GM12875 (cell line): ENCODE results near the gene MDH1B.

Experiments used
- H3K4me3 ChIP-seq: one replicate; pipeline ENCODE4 v1.5.1; 2011; ENCODE audit warnings: low read depth, low read length, control low read depth
- TF ChIP-seq, protein P1 (sequence below): IDR thresholded peaks from 2 replicates; pipeline ENCODE4 v1.5.1; 2011; ENCODE audit warnings: low read depth, mild to moderate bottlenecking, control low read depth, inconsistent platforms, low read length, moderate library complexity, borderline replicate concordance; ENCODE audit not compliant: insufficient read depth

The MDH1B gene

DNA sequence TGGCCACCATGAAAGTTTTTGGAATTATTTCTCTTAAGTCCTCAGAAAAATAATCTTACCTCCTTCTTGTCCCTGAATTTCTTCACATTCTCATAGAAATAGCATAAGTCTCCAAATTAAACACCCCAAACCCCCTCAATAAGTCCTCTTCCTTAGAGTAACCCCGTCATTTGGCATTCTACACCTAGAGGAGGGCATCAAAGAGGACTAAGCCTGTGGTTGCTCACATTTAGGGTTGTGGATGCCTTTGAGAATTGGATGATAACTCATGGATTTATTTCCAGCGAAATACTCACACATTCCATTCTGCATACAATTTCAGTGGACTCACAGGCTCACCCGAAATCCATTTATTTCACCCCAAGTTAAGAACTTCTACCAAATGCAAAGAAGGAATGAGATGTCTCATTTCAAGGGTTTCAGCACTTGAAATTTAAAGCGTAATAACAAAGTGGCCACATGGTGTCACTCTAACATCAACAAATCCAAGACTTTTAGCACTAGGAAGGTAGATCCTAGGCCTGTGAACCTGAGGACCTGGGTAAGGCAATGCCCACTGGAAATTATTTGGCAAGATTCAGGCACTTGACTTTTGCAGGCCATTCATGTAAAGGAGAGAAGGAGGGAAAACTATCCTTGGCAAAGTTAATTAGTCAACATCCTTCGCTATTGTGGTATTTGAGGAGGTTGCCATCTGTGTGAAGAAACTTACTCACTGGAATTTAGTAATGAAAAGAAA, 71.6 kb downstream of the MDH1B start:
- TF ChIP-seq, protein P1, sequence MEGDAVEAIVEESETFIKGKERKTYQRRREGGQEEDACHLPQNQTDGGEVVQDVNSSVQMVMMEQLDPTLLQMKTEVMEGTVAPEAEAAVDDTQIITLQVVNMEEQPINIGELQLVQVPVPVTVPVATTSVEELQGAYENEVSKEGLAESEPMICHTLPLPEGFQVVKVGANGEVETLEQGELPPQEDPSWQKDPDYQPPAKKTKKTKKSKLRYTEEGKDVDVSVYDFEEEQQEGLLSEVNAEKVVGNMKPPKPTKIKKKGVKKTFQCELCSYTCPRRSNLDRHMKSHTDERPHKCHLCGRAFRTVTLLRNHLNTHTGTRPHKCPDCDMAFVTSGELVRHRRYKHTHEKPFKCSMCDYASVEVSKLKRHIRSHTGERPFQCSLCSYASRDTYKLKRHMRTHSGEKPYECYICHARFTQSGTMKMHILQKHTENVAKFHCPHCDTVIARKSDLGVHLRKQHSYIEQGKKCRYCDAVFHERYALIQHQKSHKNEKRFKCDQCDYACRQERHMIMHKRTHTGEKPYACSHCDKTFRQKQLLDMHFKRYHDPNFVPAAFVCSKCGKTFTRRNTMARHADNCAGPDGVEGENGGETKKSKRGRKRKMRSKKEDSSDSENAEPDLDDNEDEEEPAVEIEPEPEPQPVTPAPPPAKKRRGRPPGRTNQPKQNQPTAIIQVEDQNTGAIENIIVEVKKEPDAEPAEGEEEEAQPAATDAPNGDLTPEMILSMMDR = peak; percentile 40; the same call in 1 of the 2 replicates
- no peak overlapping the region for H3K4me3 ChIP-seq

DNA sequence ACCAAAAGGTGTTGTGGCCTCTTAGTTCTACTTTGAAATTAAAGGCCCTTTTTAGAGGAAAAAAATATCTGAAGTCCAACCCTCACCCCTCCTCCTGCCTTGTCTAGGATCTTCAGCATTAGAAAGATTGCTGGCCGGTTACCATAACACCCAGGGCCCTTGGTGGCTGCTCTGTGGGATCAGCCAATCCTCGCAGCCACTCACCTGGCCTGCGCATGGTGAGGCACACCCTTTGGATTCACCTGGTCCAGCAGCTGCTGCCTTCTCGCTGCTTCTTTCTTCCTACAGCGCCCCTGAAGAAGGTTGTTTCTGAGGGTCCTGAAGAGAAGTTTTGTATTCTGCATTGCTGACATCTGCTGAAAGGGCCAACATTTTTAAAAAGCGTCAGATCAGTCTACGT, 72.2 kb downstream of the MDH1B start:
- no peak overlapping the region for H3K4me3 ChIP-seq
- TF ChIP-seq, protein P1 = no peak

DNA sequence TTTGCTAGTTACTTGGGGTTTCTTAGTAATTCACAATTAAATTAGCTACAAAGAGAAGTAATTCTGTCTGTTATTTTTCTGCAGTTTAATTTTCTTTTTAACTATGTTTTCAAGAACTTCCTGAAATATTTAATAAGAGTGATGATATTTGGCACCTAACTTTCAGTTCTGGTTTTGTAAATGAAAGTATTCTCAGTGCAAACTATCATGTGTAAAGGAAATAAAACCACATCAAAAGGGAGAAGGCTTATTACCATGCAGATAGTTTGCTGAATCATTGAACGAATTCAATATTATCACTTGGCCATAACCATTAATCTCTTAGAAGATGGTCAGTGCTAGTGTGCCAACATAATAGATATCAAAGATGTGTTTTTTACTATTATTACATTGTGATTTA, 76.1 kb downstream of the MDH1B start:
- no peak overlapping the region for H3K4me3 ChIP-seq
- TF ChIP-seq, protein P1 = no peak

DNA sequence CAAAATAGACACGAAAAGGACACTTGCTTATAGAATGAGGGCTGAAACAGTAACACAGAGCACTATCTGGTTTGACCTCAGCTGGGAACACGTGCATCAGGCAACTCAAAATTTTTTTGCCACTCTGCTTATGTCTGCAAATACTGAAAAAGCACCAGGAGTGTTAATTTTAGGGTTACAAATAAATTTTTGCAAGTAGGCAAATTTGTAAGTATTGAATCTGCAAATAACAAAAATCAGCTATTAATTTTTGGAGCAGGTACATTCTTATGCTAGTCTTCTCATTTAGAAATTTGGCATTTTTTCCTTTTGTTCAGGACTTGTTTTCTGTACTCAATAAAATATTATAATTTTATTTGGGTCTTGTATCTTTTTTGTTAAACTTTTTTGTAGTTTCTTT, 76.7 kb downstream of the MDH1B start:
- TF ChIP-seq, protein P1 = no peak
- no peak overlapping the region for H3K4me3 ChIP-seq
